Body of pancreas (tissue), 4 donors: ENCODE measurements around the gene ATP2B2. TPM values are rescaled to one million over a fixed set of nuclear protein-coding genes. Genes with fewer than 3 reads are reported as not detected.

Source experiments
- ATAC-seq: fragments of 150-250 bp; one replicate; pipeline ENCODE4 v1.9.1; 2016
- DNase-seq, 4 donors: peaks; one replicate each; pipeline ENCODE4 v3.0.0-alpha.2; 2019
- H3K27ac ChIP-seq, 4 donors: fragments of 200-600 bp; sonication (generic); 1 replicate in 3 of 4; 2 replicates in 1 of 4; pipeline versions ENCODE4 v1.5.1 to v1.6.1; 2016 to 2019; ENCODE audit warnings: mild to moderate bottlenecking in 1 of 4, mixed read lengths in 1 of 4, moderate library complexity in 1 of 4
- H3K27me3 ChIP-seq, 2 donors: fragments of 200-600 bp; sonication (generic); one replicate each; pipeline ENCODE4 v1.6.0; 2016; ENCODE audit warnings: mild to moderate bottlenecking in 1 of 2
- H3K36me3 ChIP-seq, 2 donors: fragments of 200-600 bp; sonication (generic); replicated peaks in 1 of 2; 2 replicates each; pipeline ENCODE4 v1.5.1; 2016; ENCODE audit warnings: low read depth in 2 of 2; ENCODE audit not compliant: insufficient read depth in 1 of 2
- H3K4me1 ChIP-seq: fragments of 200-600 bp; sonication (generic); one replicate; pipeline ENCODE4 v1.6.0; 2016
- H3K4me3 ChIP-seq, 2 donors: fragments of 200-600 bp; sonication (generic); 1 replicate in 1 of 2; 2 replicates in 1 of 2; pipeline ENCODE4 v1.5.1; 2016 to 2019
- H3K9me3 ChIP-seq, 3 donors: fragments of 200-600 bp; sonication (generic); 1 replicate in 2 of 3; 2 replicates in 1 of 3; pipeline ENCODE4 v1.5.1; 2016
- POLR2A ChIP-seq, 3 donors: fragments of 450-650 bp; IDR thresholded peaks; one replicate each; pipeline ENCODE4 v1.6.1; 2016; ENCODE audit warnings: antibody characterized with exemption in 3 of 3, mild to moderate bottlenecking in 2 of 3
- WGBS, 2 donors: methylation state at CpG; one replicate each; pipeline ENCODE4 v1.1.5; 2017; 5-methylcytosine and 5-hydroxymethylcytosine counted together
- intact Hi-C: fragments of 100-400 bp; cut with DNase I; formaldehyde crosslinking; loops from one replicate; pipeline ENCODE4 v1.15.1; 2023
- total RNA-seq, 2 donors: library from RNA; depleted of rRNA; stranded (reverse); fragments of >200 nt; gene quantifications; one replicate each; pipeline ENCODE4 v1.1.0, GENCODE V29; 2016
- TF ChIP-seq, protein P1 (sequence below), 7 experiments: fragments of 450-650 bp in 4 of 7; fragments of 200-600 bp in 3 of 7; sonication (generic) in 3 of 7; IDR thresholded peaks; one replicate each; pipeline ENCODE4 v1.5.1; 2016 to 2019; ENCODE audit warnings: antibody characterized with exemption in 7 of 7

Gene ATP2B2
- total RNA-seq, 2 donors from 2014 or later = 0.52 TPM; not detected in 1

DNA sequence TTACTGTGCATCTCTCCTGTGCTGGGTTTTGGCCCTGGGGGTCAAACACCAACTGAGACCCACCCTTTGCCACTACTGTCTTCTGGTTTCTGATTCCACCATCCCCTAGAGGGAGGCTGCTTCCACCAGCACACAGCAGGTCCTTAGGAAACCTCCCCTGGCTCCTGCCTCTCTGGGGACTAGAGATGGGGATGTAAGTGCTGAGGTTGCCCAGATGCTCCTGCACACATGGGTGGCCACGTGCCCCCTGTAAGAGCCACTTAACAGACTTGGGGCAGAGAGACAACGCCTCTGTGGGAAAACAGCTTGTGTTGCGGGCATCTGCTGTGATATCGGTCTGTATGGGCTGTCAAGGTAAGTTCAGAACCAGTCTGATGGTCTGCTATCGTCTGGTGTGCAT is 83.4 kb downstream of the ATP2B2 start:
- Histone ChIP-seq H3K27me3 (peaks cover 0 to 4% of the 10 kb centered on the region in 2 donors), H3K9me3 (no peaks in the 10 kb centered on the region), H3K4me1 (no peaks in the 10 kb centered on the region), H3K4me3 (no peak overlapping the region), H3K27ac (no peak overlapping the region), H3K36me3 (no peaks in the 10 kb centered on the region)
- WGBS, 2 donors = 45% methylated on average over 5 of the region's 5 CpGs; no CpG with 5 or more reads in 1 of the 2 donors
- ATAC-seq (no peak), DNase-seq (no peak)
- intact Hi-C loops = no loop called here
- TF ChIP-seq POLR2A (IDR thresholded peaks at IDR 0.05) = no peak
- TF ChIP-seq, protein P1, sequence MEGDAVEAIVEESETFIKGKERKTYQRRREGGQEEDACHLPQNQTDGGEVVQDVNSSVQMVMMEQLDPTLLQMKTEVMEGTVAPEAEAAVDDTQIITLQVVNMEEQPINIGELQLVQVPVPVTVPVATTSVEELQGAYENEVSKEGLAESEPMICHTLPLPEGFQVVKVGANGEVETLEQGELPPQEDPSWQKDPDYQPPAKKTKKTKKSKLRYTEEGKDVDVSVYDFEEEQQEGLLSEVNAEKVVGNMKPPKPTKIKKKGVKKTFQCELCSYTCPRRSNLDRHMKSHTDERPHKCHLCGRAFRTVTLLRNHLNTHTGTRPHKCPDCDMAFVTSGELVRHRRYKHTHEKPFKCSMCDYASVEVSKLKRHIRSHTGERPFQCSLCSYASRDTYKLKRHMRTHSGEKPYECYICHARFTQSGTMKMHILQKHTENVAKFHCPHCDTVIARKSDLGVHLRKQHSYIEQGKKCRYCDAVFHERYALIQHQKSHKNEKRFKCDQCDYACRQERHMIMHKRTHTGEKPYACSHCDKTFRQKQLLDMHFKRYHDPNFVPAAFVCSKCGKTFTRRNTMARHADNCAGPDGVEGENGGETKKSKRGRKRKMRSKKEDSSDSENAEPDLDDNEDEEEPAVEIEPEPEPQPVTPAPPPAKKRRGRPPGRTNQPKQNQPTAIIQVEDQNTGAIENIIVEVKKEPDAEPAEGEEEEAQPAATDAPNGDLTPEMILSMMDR (IDR thresholded peaks at IDR 0.05) = no peak

DNA sequence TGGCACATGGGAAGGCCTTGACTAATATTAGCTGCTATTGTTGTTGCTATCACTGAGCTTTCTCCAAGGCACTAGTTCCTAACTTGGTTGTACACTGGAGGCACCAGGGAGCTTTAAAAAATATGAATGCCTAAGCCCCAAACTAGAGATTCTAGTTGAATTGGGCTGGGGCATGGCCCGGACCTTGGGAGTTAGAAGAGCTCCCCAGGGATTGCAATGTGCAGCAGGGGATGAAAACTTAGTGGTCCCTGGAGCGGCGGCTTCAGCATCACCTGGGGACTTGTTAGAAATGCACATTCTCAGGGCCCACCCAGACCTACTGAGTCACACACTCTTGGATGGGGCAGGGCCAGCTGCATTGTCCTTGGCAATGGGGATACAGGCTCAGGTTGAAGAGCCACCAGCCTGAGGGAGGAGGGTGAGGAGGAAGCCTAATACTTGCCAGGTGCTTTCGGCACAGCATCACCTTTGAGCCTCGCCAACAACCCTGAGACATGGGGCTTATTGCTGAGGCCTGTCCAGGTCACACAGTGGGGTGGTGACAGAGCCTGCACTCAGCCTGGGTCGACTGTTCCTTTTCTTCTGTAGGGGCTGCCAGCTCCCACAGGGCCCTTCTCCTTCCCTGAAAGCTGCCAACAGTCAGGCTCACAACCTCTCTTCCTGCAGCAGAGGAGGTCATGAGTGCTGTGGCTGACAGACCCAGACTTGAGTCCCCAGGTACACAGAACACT is 84.5 kb downstream of the ATP2B2 start:
- 65 to 80% methylated on average over 6 of the region's 6 CpGs for WGBS, 2 donors
- Histone ChIP-seq H3K4me1 (no peaks in the 10 kb centered on the region), H3K36me3 (no peaks in the 10 kb centered on the region), H3K9me3 (no peaks in the 10 kb centered on the region), H3K4me3 (no peak overlapping the region), H3K27ac (no peak overlapping the region), H3K27me3 (peaks cover 0 to 10% of the 10 kb centered on the region in 2 donors)
- TF ChIP-seq POLR2A (IDR thresholded peaks at IDR 0.05) = no peak
- TF ChIP-seq, protein P1 (IDR thresholded peaks at IDR 0.05) = no peak
- ATAC-seq = no peak
- no peak for DNase-seq
- intact Hi-C loops = no loop called here

DNA sequence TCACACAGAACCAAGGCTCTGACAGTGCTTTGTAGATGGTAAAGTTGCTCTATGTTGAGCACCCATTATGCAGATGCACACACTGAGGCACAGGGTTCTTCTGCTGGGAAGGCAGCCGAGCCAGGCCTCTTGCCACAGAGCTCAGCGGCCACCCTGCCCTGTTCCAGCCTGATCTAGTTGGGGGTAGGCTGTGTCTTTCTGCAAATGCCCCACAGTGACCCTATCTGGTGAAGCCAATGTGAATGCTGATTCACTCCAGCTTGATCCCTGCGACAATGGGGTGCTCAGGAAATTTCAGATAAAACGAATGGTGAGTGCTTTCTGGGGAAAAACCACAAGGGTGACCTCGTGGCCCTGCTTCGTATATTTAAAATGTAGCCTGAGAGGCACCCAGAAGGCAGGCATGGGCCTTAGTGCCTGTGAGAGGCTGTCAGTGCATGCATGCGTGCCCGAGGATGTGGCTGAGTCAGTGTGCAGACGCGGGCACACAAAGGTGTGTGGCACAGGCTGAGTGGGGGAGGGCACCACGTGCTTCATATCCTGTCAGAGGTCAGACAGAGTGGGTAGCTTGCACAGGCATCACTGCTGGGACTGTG is 85.7 kb downstream of the ATP2B2 start:
- Histone ChIP-seq H3K27ac (no peak overlapping the region), H3K4me1 (no peaks in the 10 kb centered on the region), H3K9me3 (no peaks in the 10 kb centered on the region), H3K4me3 (no peak overlapping the region), H3K36me3 (no peaks in the 10 kb centered on the region), H3K27me3 (peaks cover 0 to 10% of the 10 kb centered on the region in 2 donors)
- intact Hi-C loops = no loop called here
- DNase-seq (no peak), ATAC-seq (no peak)
- TF ChIP-seq, protein P1 (IDR thresholded peaks at IDR 0.05) = no peak
- no peak for TF ChIP-seq POLR2A (IDR thresholded peaks at IDR 0.05)
- WGBS, 2 donors = 42 to 61% methylated on average over 9 to 11 of the region's 11 CpGs

DNA sequence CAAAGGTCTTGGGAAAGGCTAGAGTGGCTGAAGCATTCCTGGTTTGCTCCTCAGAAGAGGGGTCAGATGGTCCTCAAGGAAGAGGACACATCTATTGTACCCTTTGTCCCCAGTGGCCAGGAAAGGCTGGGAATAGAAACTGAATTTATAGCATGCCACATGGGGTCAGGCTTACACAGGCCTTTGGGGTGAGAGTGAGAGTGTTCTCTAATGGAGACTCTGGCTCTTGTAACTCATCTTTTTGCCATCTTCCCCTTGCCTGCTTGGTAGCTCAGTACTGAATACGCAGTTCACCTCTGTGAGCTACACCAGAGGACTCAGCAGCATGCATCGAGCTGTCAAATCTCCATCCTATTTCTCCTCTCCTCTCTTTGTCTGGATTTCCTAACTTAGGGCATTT is 87.5 kb downstream of the ATP2B2 start:
- intact Hi-C loops = no loop called here
- TF ChIP-seq, protein P1 (IDR thresholded peaks at IDR 0.05) = peak in 4 of 7 experiments; percentile 21 to 40 (median 26)
- TF ChIP-seq POLR2A (IDR thresholded peaks at IDR 0.05) = no peak
- H3K27ac ChIP-seq = no peak overlapping the region
- H3K4me3 ChIP-seq = no peak overlapping the region
- WGBS, 2 donors = 71 to 86% methylated on average over 2 of the region's 2 CpGs
- H3K9me3 ChIP-seq = no peaks in the 10 kb centered on the region
- ATAC-seq (no peak), DNase-seq (no peak)
- peaks cover 0 to 10% of the 10 kb centered on the region in 2 donors for H3K27me3 ChIP-seq
- no peaks in the 10 kb centered on the region for H3K36me3 ChIP-seq
- H3K4me1 ChIP-seq = no peaks in the 10 kb centered on the region
